ENCODE data around the gene OR10G7. TPM values are rescaled to one million over a fixed set of nuclear protein-coding genes. Genes with fewer than 3 reads are reported as not detected.

OR10G7 gene
- total RNA-seq (ENCODE audit: unreplicated experiment): not detected
- long read RNA-seq: 0 reads

- no peaks in the 10 kb centered on the region for H3K4me1 Mint-ChIP-seq (ENCODE audit: low read depth, unreplicated experiment)
- no peak for DNase-seq
- no peak within 1 kb of the TSS for H3K27ac Mint-ChIP-seq (ENCODE audit: unreplicated experiment)
- no peaks in the 10 kb centered on the region for H3K36me3 Mint-ChIP-seq (ENCODE audit: unreplicated experiment)
- TF ChIP-seq CTCF (IDR thresholded peaks at IDR 0.05; ENCODE audit: partially characterized antibody, unreplicated experiment): no peak
- H3K27me3 Mint-ChIP-seq (ENCODE audit: unreplicated experiment): no peaks in the 10 kb centered on the region
- no peaks in the 10 kb centered on the region for H3K9me3 Mint-ChIP-seq (ENCODE audit: unreplicated experiment)
- H3K4me3 Mint-ChIP-seq (ENCODE audit: unreplicated experiment): no peak within 1 kb of the TSS
These were observed at the start of gene OR10G7 for GRCh38 chr11:124041254-124041653. Gene OR10G7 (minus strand): TSS chr11:124041325. CDS start chr11:124039001, 2,324 bp downstream.

- no peak overlapping the region for H3K4me3 Mint-ChIP-seq (ENCODE audit: unreplicated experiment)
- DNase-seq: peak; percentile 69
These were observed 45.1 kb upstream of the OR10G7 start for GRCh38 chr11:124085997-124086846.

GRCh38 chr11:124085583-124085982 lies 44.5 kb upstream of the OR10G7 start:
- Mint-ChIP-seq H3K4me1 (ENCODE audit: low read depth, unreplicated experiment) (peaks cover 4% of the 10 kb centered on the region), H3K27ac (ENCODE audit: unreplicated experiment) (no peak overlapping the region), H3K36me3 (ENCODE audit: unreplicated experiment) (no peaks in the 10 kb centered on the region), H3K4me3 (ENCODE audit: unreplicated experiment) (no peak overlapping the region), H3K9me3 (ENCODE audit: unreplicated experiment) (no peaks in the 10 kb centered on the region), H3K27me3 (ENCODE audit: unreplicated experiment) (no peaks in the 10 kb centered on the region)
- no peak for DNase-seq
- no peak for TF ChIP-seq CTCF (IDR thresholded peaks at IDR 0.05; ENCODE audit: partially characterized antibody, unreplicated experiment)

More at GRCh38 chr11:124085997-124086846, 45.1 kb upstream of the OR10G7 start:
- no peak for TF ChIP-seq CTCF (IDR thresholded peaks at IDR 0.05; ENCODE audit: partially characterized antibody, unreplicated experiment)
- no peak overlapping the region for H3K27ac Mint-ChIP-seq (ENCODE audit: unreplicated experiment)
- H3K9me3 Mint-ChIP-seq (ENCODE audit: unreplicated experiment): no peaks in the 10 kb centered on the region
- no peaks in the 10 kb centered on the region for H3K27me3 Mint-ChIP-seq (ENCODE audit: unreplicated experiment)
- H3K36me3 Mint-ChIP-seq (ENCODE audit: unreplicated experiment): no peaks in the 10 kb centered on the region
- H3K4me1 Mint-ChIP-seq (ENCODE audit: low read depth, unreplicated experiment): peaks cover 8% of the 10 kb centered on the region

GRCh38 chr11:124082371-124082770 lies 41.2 kb upstream of the OR10G7 start:
- Mint-ChIP-seq H3K27me3 (ENCODE audit: unreplicated experiment) (no peaks in the 10 kb centered on the region), H3K4me1 (ENCODE audit: low read depth, unreplicated experiment) (peaks cover 4% of the 10 kb centered on the region), H3K27ac (ENCODE audit: unreplicated experiment) (no peak overlapping the region), H3K36me3 (ENCODE audit: unreplicated experiment) (no peaks in the 10 kb centered on the region), H3K9me3 (ENCODE audit: unreplicated experiment) (no peaks in the 10 kb centered on the region), H3K4me3 (ENCODE audit: unreplicated experiment) (no peak overlapping the region)
- DNase-seq: no peak
- no peak for TF ChIP-seq CTCF (IDR thresholded peaks at IDR 0.05; ENCODE audit: partially characterized antibody, unreplicated experiment)

- Mint-ChIP-seq H3K36me3 (ENCODE audit: unreplicated experiment) (no peaks in the 10 kb centered on the region), H3K27me3 (ENCODE audit: unreplicated experiment) (no peaks in the 10 kb centered on the region), H3K4me1 (ENCODE audit: low read depth, unreplicated experiment) (peaks cover 2% of the 10 kb centered on the region), H3K4me3 (ENCODE audit: unreplicated experiment) (no peak overlapping the region), H3K27ac (ENCODE audit: unreplicated experiment) (no peak overlapping the region), H3K9me3 (ENCODE audit: unreplicated experiment) (no peaks in the 10 kb centered on the region)
- no peak for DNase-seq
- TF ChIP-seq CTCF (IDR thresholded peaks at IDR 0.05; ENCODE audit: partially characterized antibody, unreplicated experiment): no peak
These were observed 40.4 kb upstream of the OR10G7 start for GRCh38 chr11:124081483-124081882.

Data from glutamatergic neuron (in vitro differentiated cells).